CD14-positive monocyte (primary cell): ENCODE results near the gene KIDINS220. TPM values are rescaled to one million over a fixed set of nuclear protein-coding genes. Genes with fewer than 3 reads are reported as not detected.
"Not testable (repeated sequence)": the region's sequence is repeated elsewhere in the genome, so short reads cannot be mapped to it uniquely, and the experiment has no call there.

ENCODE experiments used
- DNase-seq, 3 donors: peaks; one replicate each; pipeline ENCODE4 v3.0.0-alpha.2; 2011 to 2022
- H2AFZ ChIP-seq: 2 replicates; pipeline ENCODE4 v1.6.0; 2012; ENCODE audit warnings: mild to moderate bottlenecking, low read depth, low read length, inconsistent platforms; ENCODE audit not compliant: insufficient read depth, poor library complexity, severe bottlenecking
- H3K27ac ChIP-seq, 2 donors: 1 replicate in 1 of 2; 2 replicates in 1 of 2; pipeline ENCODE4 v1.5.1; 2012 to 2013; ENCODE audit warnings: low read length in 2 of 2, control low read depth in 1 of 2, inconsistent platforms in 1 of 2, low read depth in 1 of 2, mild to moderate bottlenecking in 1 of 2
- H3K27me3 ChIP-seq, 2 donors: one replicate each; pipeline versions ENCODE4 v1.6.0 to v1.6.1; 2011 to 2013; ENCODE audit warnings: low read length in 2 of 2; ENCODE audit not compliant: control insufficient read depth in 2 of 2, insufficient read depth in 2 of 2
- H3K36me3 ChIP-seq, 2 donors: replicated peaks in 1 of 2; 1 replicate in 1 of 2; 2 replicates in 1 of 2; pipeline versions ENCODE4 v1.5.1 to v1.6.1; 2012 to 2013; ENCODE audit warnings: low read length in 2 of 2, control low read depth in 1 of 2, inconsistent platforms in 1 of 2, mild to moderate bottlenecking in 1 of 2; ENCODE audit not compliant: insufficient read depth in 2 of 2, control insufficient read depth in 1 of 2
- H3K4me1 ChIP-seq, 2 donors: 1 replicate in 1 of 2; 2 replicates in 1 of 2; pipeline versions ENCODE4 v1.5.1 to v1.6.1; 2012 to 2013; ENCODE audit warnings: low read length in 2 of 2, control low read depth in 1 of 2, inconsistent platforms in 1 of 2, mild to moderate bottlenecking in 1 of 2, moderate library complexity in 1 of 2; ENCODE audit not compliant: insufficient read depth in 2 of 2, control insufficient read depth in 1 of 2
- H3K4me2 ChIP-seq: replicated peaks from 2 replicates; pipeline ENCODE3; 2012; ENCODE audit warnings: low read length, moderate library complexity, mild to moderate bottlenecking; ENCODE audit not compliant: poor library complexity, severe bottlenecking; ENCODE audit errors: extremely low read depth
- H3K4me3 ChIP-seq, 3 experiments: fragments of 200-600 bp in 1 of 3; sonication (generic) in 1 of 3; replicated peaks in 1 of 3; 1 replicate in 2 of 3; 2 replicates in 1 of 3; pipeline ENCODE4 v1.5.1; 2011 to 2013; ENCODE audit warnings: low read length in 3 of 3, mild to moderate bottlenecking in 3 of 3, control low read depth in 2 of 3, low read depth in 2 of 3, inconsistent platforms in 1 of 3, moderate library complexity in 1 of 3
- H3K79me2 ChIP-seq: 2 replicates; pipeline ENCODE4 v1.6.0; 2012; ENCODE audit warnings: mild to moderate bottlenecking, control low read depth, inconsistent platforms, low read length, moderate library complexity; ENCODE audit not compliant: insufficient read depth
- H3K9ac ChIP-seq: 2 replicates; pipeline ENCODE4 v1.6.0; 2017; ENCODE audit warnings: low read length, mild to moderate bottlenecking; ENCODE audit not compliant: insufficient read depth, poor library complexity, severe bottlenecking
- H3K9me3 ChIP-seq, 2 donors: replicated peaks in 1 of 2; 1 replicate in 1 of 2; 2 replicates in 1 of 2; pipeline versions ENCODE4 v1.5.1 to v1.6.1; 2012 to 2013; ENCODE audit warnings: low read length in 2 of 2, control low read depth in 1 of 2; ENCODE audit not compliant: control insufficient read depth in 1 of 2, insufficient read depth in 1 of 2
- H4K20me1 ChIP-seq: 2 replicates; pipeline ENCODE4 v1.6.0; 2012; ENCODE audit warnings: mild to moderate bottlenecking, low read length, control low read depth, moderate library complexity; ENCODE audit not compliant: insufficient read depth
- H3K27ac Mint-ChIP-seq, 7 donors: one replicate each; pipeline ENCODE4 v1.8.0; 2020; ENCODE audit warnings: mild to moderate bottlenecking in 7 of 7, mixed read lengths in 7 of 7, moderate library complexity in 6 of 7, inconsistent platforms in 2 of 7
- H3K27me3 Mint-ChIP-seq, 3 donors: one replicate each; pipeline ENCODE4 v1.8.0; 2021 to 2022; ENCODE audit warnings: low read depth in 3 of 3, mild to moderate bottlenecking in 3 of 3, mixed read lengths in 3 of 3, moderate library complexity in 3 of 3, inconsistent platforms in 1 of 3
- H3K36me3 Mint-ChIP-seq, 2 donors: one replicate each; pipeline ENCODE4 v1.8.0; 2020; ENCODE audit warnings: mixed read lengths in 2 of 2, inconsistent platforms in 1 of 2, mild to moderate bottlenecking in 1 of 2
- H3K4me1 Mint-ChIP-seq: one replicate; pipeline ENCODE4 v1.8.0; 2020; ENCODE audit warnings: mild to moderate bottlenecking, mixed read lengths
- H3K4me3 Mint-ChIP-seq, 2 donors: one replicate each; pipeline ENCODE4 v1.8.0; 2020; ENCODE audit warnings: mild to moderate bottlenecking in 2 of 2, mixed read lengths in 2 of 2, moderate library complexity in 1 of 2
- H3K9me3 Mint-ChIP-seq, 7 donors: one replicate each; pipeline ENCODE4 v1.8.0; 2020 to 2022; ENCODE audit warnings: mixed read lengths in 7 of 7, mild to moderate bottlenecking in 6 of 7, moderate library complexity in 6 of 7, inconsistent platforms in 2 of 7
- WGBS: methylation state at CpG from one replicate; pipeline ENCODE4 v1.1.5; 2013; ENCODE audit warnings: missing lambda C conversion rate; ENCODE audit not compliant: insufficient coverage; 5-methylcytosine and 5-hydroxymethylcytosine counted together
- intact Hi-C, 2 donors: fragments of 100-400 bp; cut with micrococcal nuclease; formaldehyde crosslinking; loops; one replicate each; pipeline versions ENCODE4 v1.15.0 to v1.15.1; 2023
- polyA plus RNA-seq, 3 donors: library from polyadenylated mRNA; depleted of rRNA in 1 of 3; unstranded in 2 of 3; stranded (reverse) in 1 of 3; fragments of 300-500 nt in 2 of 3; fragments of >200 nt in 1 of 3; fragmentation: Illumina TruSeq in 2 of 3; gene quantifications; 1 replicate in 2 of 3; 2 replicates in 1 of 3; pipeline ENCODE4 v1.2.3, GENCODE V29; 2012 to 2021
- TF ChIP-seq, protein P1 (sequence below): fragments of 200-600 bp; IDR thresholded peaks from one replicate; pipeline ENCODE4 v1.8.0; 2022; ENCODE audit warnings: antibody characterized with exemption, mild to moderate bottlenecking

The KIDINS220 gene
- polyA plus RNA-seq, 3 donors = 12.1 to 26.7 (median 26.3) TPM

DNA sequence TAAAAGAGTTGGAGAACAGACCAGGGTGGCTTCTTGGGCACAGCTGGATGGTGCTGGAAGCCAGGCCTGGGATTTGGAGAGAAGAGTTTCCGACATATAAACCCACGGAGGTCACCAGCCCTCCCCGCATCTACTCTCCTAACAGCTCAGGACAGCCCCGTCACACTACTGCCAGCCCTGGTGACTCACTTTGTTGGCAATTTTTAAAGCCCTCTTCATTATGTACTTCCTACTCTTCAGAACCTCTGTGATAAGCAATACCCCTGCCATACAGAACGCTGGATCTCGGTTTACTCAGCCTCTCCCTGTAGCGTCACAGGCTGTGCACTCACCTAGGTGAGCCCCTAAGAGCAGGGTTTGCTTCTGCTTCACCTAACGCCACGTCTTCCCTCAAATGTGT is 107.5 kb downstream of the KIDINS220 start:
- Mint-ChIP-seq H3K36me3 (peaks cover 78 to 89% of the 10 kb centered on the region in 2 donors), H3K9me3 (no peaks in the 10 kb centered on the region), H3K27ac (no peak overlapping the region), H3K4me3 (no peak overlapping the region), H3K4me1 (no peaks in the 10 kb centered on the region), H3K27me3 (no peaks in the 10 kb centered on the region)
- H4K20me1 ChIP-seq = no peaks in the 10 kb centered on the region
- no peak overlapping the region for H3K4me3 ChIP-seq
- 95% methylated on average over 7 of the region's 9 CpGs for WGBS
- peaks cover 79 to 90% of the 10 kb centered on the region in 2 donors for H3K36me3 ChIP-seq
- no peak overlapping the region for H2AFZ ChIP-seq
- no peak for DNase-seq
- H3K27me3 ChIP-seq = no peaks in the 10 kb centered on the region
- no peaks in the 10 kb centered on the region for H3K79me2 ChIP-seq
- TF ChIP-seq, protein P1, sequence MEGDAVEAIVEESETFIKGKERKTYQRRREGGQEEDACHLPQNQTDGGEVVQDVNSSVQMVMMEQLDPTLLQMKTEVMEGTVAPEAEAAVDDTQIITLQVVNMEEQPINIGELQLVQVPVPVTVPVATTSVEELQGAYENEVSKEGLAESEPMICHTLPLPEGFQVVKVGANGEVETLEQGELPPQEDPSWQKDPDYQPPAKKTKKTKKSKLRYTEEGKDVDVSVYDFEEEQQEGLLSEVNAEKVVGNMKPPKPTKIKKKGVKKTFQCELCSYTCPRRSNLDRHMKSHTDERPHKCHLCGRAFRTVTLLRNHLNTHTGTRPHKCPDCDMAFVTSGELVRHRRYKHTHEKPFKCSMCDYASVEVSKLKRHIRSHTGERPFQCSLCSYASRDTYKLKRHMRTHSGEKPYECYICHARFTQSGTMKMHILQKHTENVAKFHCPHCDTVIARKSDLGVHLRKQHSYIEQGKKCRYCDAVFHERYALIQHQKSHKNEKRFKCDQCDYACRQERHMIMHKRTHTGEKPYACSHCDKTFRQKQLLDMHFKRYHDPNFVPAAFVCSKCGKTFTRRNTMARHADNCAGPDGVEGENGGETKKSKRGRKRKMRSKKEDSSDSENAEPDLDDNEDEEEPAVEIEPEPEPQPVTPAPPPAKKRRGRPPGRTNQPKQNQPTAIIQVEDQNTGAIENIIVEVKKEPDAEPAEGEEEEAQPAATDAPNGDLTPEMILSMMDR = no peak
- no peak overlapping the region for H3K9ac ChIP-seq
- H3K4me1 ChIP-seq = no peaks in the 10 kb centered on the region
- no peak overlapping the region for H3K27ac ChIP-seq
- intact Hi-C loops = no loop called here
- H3K4me2 ChIP-seq = no peak overlapping the region
- no peaks in the 10 kb centered on the region for H3K9me3 ChIP-seq

- H3K4me1 Mint-ChIP-seq, H3K4me1 ChIP-seq, H3K4me3 Mint-ChIP-seq, intact Hi-C loops, H3K27me3 ChIP-seq, H4K20me1 ChIP-seq, DNase-seq, H3K79me2 ChIP-seq, H3K4me2 ChIP-seq, H3K4me3 ChIP-seq, H3K27me3 Mint-ChIP-seq, H3K27ac Mint-ChIP-seq, H3K27ac ChIP-seq, H3K9me3 ChIP-seq, H3K9ac ChIP-seq, H3K9me3 Mint-ChIP-seq, H2AFZ ChIP-seq: not testable (repeated sequence)
- peaks cover 73 to 81% of the 10 kb centered on the region in 2 donors for H3K36me3 Mint-ChIP-seq
- 78% methylated on average over 4 of the region's 5 CpGs for WGBS
- H3K36me3 ChIP-seq = peaks cover 70 to 82% of the 10 kb centered on the region in 2 donors
Observed at GRCh38 chr2:8729101-8729500, 108.3 kb downstream of the KIDINS220 start.
